Iris pigment epithelial cell (primary cell): ENCODE data around the gene ZNF735.
"Not testable (repeated sequence)": the region's sequence is repeated elsewhere in the genome, so short reads cannot be mapped to it uniquely, and the experiment has no call there.

Source experiments
- DNase-seq: peaks from one replicate; pipeline ENCODE4 v3.0.0-alpha.2; 2011; ENCODE audit warnings: low read depth

The ZNF735 gene

DNA sequence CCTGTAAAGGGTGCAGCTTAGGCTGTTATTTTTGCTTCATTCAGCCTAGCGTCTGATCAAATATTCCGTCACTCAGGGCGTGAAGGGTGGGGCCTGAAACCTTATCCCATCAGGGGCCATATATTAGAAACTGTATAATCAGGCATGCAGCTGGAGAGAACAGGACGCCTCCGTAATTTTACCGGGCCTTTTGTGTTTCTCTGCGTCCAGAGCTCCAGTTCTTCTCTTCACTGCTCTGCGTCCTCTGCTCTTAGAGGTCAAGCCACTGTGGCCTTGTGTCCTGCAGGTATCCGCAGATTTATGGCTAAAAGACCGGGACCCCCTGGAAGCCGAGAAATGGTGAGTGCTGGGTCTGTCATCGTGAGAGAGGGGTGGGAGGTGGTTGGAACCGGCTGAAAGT, at the start of gene ZNF735:
TSS of gene ZNF735 (plus strand) at position 301 of the 400 bp plus-strand sequence. CDS start at position 301, 0 bp downstream.
- no peak for DNase-seq

GRCh38 chr7:64170974-64171373, 36.0 kb upstream of the ZNF735 start:
- DNase-seq: not testable (repeated sequence)

- no peak for DNase-seq
Measured at GRCh38 chr7:64174328-64174727, 32.7 kb upstream of the ZNF735 start.

DNA sequence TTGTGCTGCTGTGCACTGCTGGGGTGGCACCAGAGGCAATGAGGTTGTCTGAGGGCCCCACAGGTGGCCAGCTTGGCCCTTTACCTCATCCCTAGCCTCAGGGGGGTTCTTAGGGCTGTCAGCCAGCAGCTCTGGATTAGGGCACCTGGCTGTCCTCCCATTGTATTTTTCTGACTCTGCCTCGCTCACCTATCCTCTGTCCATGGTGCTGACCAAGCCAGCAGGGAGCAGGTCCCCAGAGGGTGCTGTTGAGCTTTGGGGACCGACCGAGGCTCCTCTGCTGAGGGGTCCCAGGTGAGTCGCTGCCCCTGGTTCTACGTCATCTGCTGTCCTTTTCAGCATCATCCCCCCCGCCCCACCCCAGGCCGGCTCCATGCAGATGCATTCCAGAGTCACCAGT, 32.1 kb upstream of the ZNF735 start:
- DNase-seq: no peak

DNA sequence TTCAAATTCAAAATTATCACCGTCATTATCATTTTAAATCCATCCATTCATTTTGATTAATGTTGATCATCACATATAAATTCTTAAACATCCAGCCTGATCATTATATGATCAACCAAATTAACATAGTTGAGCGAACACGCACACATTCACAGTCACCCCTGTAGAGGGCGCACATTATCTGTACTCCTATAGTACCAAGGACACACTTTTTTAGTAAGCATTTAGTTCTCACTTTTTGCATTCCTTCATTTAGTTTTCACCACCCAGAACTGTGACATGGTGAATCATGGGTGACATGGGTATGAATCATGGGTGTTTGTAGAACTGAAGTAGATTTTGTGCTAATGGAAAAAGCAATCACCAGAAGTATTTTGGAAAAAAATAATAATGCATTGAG, 26.0 kb upstream of the ZNF735 start:
- peak; percentile 3 for DNase-seq

DNA sequence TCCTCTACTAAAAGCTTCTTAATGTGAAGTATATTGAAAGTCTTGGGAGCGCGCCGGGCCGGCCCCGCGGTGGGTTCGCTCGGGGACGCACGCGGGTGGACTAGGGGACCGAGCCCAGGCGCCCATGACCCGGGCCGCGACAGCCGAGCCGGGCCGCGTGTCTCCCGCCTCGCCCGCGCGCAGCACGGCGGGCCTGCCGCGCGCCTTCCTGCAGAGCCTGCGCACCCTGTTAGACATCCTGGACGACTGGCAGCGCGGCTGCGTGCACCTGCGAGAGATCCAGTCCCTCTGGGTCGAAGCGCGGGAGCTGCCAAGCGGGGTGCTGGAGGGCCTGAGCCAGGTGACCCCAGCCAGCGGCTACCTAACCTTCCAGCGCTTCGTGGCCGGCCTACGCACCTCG, 25.4 kb upstream of the ZNF735 start:
- no peak for DNase-seq

GRCh38 chr7:64182036-64182790, 24.8 kb upstream of the ZNF735 start:
- DNase-seq: no peak

DNA sequence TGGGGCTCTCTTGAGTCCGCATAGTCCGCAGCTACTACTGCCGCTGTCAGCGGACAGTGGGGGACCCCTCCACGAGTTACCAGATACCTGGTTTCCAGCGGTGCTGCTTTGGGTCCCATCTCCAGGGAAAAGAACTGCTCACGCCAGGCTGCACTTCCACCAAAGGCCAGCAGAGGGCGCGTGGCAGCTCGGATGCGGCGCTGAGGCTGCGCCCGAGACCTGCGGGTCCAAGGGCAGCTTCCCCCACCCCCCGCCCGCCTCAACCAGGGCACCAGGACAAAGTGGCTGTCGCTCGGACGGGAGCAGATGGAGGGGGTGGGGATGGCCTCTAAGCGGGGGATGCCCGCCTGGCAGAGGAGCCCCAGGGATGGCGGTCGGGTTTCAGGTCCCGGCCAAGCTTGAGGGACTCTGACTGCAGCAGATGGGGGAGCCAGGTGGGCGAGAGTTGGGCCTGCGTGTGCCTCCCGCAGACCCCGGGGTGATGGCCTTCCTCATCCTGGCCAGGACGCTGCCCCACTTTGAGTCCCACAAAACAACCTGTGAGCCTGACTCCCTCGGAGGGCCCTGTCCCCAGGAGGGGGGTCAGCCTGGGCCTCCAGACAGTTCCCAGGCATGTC, 23.8 kb upstream of the ZNF735 start:
- DNase-seq: no peak

- no peak for DNase-seq
Measured at GRCh38 chr7:64183827-64184372, 23.1 kb upstream of the ZNF735 start.

DNA sequence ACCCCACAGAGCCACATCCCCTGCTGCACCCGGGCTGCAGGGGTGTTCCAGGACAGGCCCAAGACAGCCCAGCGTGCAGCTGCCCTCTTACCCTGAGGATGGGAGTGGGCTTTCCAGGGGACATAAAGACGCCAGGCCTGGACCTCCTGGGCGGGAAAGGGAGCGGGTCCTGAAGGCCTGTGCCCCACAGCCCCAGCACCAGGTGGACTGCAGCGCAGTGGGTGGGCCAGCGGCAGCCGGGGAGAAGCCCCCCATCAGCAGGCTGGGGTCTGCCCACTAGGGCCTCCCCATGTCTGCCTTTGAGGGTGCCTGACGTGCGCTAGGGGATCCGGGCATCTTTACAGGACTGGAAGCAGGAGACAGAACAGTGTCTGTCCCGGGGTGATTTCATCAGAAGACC, 22.6 kb upstream of the ZNF735 start:
- DNase-seq: no peak

DNA sequence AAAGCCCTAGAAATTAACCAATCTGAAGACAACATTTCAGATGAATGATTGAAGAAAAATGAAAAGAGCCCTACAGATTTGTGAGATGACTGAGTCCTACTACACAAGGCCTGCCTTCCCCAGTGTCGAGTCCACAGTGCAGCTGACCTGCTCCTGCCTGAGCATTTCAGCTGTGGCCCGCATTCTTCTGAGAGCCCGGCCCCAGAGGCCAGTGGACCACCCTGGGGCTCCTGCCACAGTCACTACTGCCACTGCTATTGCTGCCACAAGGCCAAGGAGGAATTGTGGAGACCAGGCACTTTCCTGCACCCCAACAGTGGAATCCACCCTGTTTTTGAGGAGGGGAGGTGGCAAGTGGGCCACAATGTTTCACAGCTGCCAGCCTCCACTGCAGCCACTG, 19.6 kb upstream of the ZNF735 start:
- DNase-seq: no peak

DNA sequence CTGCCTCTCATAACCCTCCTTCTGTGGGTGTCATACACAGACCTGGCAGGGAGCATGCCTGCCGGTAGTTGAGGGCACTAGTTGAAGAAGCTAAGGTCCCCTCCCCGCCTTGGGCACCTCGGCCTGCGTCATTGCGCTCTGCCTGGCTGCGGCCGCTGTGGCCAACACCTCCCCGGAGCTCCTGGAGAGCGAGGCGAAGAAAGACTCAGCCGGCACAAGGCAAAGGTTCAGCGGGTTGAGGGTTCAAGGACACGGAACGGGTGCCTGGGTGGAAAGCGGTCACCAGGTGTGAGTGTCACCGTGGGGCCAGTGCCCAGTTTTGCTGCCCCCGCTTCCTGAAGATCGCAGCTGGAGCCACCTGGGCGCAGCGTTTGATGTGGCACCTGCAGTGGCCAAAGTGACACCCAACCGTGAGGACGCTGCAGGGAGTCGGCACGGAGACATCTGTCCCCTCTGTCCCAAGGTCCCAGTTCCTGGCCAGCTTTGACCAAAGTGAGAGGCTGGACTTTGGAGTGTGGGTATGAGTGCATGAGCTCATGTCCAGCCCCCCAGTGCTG, 14.8 kb upstream of the ZNF735 start:
- no peak for DNase-seq

GRCh38 chr7:64192775-64193174, 14.2 kb upstream of the ZNF735 start:
- DNase-seq: no peak

DNA sequence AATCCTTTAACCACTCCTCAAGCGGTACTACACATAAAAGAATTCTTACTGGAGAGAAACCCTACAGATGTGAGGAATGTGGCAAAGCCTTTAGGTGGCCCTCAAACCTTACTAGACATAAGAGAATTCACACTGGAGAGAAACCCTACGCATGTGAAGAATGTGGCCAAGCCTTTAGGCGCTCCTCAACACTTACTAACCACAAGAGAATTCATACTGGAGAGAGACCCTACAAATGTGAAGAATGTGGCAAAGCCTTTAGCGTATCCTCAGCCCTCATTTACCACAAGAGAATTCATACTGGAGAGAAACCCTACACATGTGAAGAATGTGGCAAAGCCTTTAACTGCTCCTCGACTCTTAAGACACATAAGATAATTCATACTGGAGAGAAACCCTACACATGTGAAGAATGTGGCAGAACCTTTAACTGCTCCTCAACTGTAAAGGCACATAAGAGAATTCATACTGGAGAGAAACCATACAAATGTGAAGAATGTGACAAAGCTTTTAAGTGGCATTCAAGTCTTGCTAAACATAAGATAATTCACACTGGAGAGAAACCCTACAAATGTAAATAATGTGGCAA, 12.8 kb downstream of the ZNF735 start:
- DNase-seq: not testable (repeated sequence)

- DNase-seq: no peak
Measured at GRCh38 chr7:64223366-64223765, 16.4 kb downstream of the ZNF735 start.

GRCh38 chr7:64228174-64228573, 21.2 kb downstream of the ZNF735 start, which contains the start of gene ZNF679:
Gene ZNF679 (plus strand): TSS chr7:64228474. CDS start chr7:64249118, 20,644 bp downstream.
- DNase-seq: not testable (repeated sequence)

DNA sequence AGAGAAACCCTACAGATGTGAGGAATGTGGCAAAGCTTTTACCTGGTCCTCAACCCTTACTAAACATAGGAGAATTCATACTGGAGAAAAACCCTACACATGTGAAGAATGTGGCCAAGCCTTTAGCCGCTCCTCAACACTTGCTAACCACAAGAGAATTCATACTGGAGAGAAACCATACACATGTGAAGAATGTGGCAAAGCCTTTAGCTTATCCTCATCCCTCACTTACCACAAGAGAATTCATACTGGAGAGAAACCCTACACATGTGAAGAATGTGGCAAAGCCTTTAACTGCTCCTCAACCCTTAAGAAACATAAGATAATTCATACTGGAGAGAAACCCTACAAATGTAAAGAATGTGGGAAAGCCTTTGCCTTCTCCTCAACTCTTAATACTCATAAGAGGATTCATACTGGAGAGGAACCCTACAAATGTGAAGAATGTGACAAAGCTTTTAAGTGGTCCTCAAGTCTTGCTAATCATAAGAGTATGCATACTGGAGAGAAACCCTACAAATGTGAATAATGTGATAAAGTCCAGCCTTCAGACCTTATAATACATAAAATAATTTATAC, 59.4 kb downstream of the ZNF735 start:
- DNase-seq: no peak
